Measurements from ENCODE around the gene PRRC2B. TPM values are rescaled to one million over a fixed set of nuclear protein-coding genes. Genes with fewer than 3 reads are reported as not detected.
"Not testable (repeated sequence)": the region's sequence is repeated elsewhere in the genome, so short reads cannot be mapped to it uniquely, and the experiment has no call there.

The PRRC2B gene
- total and polyA plus RNA-seq, 5 donors from 2014 or later, result 8.1 to 239 (median 10.0) TPM

GRCh38 chr9:131394464-131395156 lies 724 bp downstream of the PRRC2B start:
- H3K27ac Mint-ChIP-seq, result peak overlapping the region; percentile 96 to 97 (median 97)
- H3K9me3 Mint-ChIP-seq, result peaks cover 0 to 1% (median 0%) of the 10 kb centered on the region in 7 donors
- Histone ChIP-seq H3K4me3 (ENCODE audit: low read depth, low read length) (peak overlapping the region; percentile 88), H3K27me3 (ENCODE audit: control insufficient read depth, insufficient read depth, low read length) (no peaks in the 10 kb centered on the region), H3K27ac (ENCODE audit: insufficient read depth, low read length, poor library complexity, severe bottlenecking) (peak overlapping the region; percentile 88), H3K4me1 (ENCODE audit: control insufficient read depth, insufficient read depth, low read length, poor library complexity, severe bottlenecking) (peaks cover 58% of the 10 kb centered on the region), H3K36me3 (ENCODE audit: control insufficient read depth, insufficient read depth, low read length) (no peaks in the 10 kb centered on the region), H3K9me3 (ENCODE audit: control insufficient read depth in 2 of 2, low read length in 2 of 2) (no peaks in the 10 kb centered on the region)
- ATAC-seq (ENCODE audit: low read depth in 2 of 2), result peak; percentile 3 to 7
- H3K36me3 Mint-ChIP-seq, result no peaks in the 10 kb centered on the region
- peak; percentile 41 to 57 (median 55) for DNase-seq
- H3K4me3 Mint-ChIP-seq, result peak overlapping the region; percentile 92 to 95 (median 93)
- no peaks in the 10 kb centered on the region for H3K27me3 Mint-ChIP-seq
- peaks cover 23 to 57% (median 44%) of the 10 kb centered on the region in 4 donors for H3K4me1 Mint-ChIP-seq

GRCh38 chr9:131395157-131396098 lies 1.5 kb downstream of the PRRC2B start:
- peak overlapping the region; percentile 88 for H3K4me3 ChIP-seq (ENCODE audit: low read depth, low read length)
- Mint-ChIP-seq H3K9me3 (peaks cover 0 to 1% (median 0%) of the 10 kb centered on the region in 7 donors), H3K27ac (peak overlapping the region; percentile 96 to 97 (median 97)), H3K27me3 (no peaks in the 10 kb centered on the region), H3K4me3 (peak overlapping the region; percentile 92 to 95 (median 93)), H3K4me1 (peaks cover 27 to 65% (median 47%) of the 10 kb centered on the region in 4 donors), H3K36me3 (no peaks in the 10 kb centered on the region)
- H3K36me3 ChIP-seq (ENCODE audit: control insufficient read depth, insufficient read depth, low read length), result no peaks in the 10 kb centered on the region
- peak overlapping the region; percentile 88 for H3K27ac ChIP-seq (ENCODE audit: insufficient read depth, low read length, poor library complexity, severe bottlenecking)
- ATAC-seq (ENCODE audit: low read depth in 2 of 2) (peak; percentile 52 to 55), DNase-seq (peak; percentile 71 to 83 (median 72))
- no peaks in the 10 kb centered on the region for H3K9me3 ChIP-seq (ENCODE audit: control insufficient read depth in 2 of 2, low read length in 2 of 2)
- peaks cover 66% of the 10 kb centered on the region for H3K4me1 ChIP-seq (ENCODE audit: control insufficient read depth, insufficient read depth, low read length, poor library complexity, severe bottlenecking)
- H3K27me3 ChIP-seq (ENCODE audit: control insufficient read depth, insufficient read depth, low read length), result no peaks in the 10 kb centered on the region

GRCh38 chr9:131396099-131396479 lies 2.2 kb downstream of the PRRC2B start:
- H3K27me3 ChIP-seq (ENCODE audit: control insufficient read depth, insufficient read depth, low read length); H3K9me3 ChIP-seq (ENCODE audit: control insufficient read depth in 2 of 2, low read length in 2 of 2); H3K27me3 Mint-ChIP-seq; H3K9me3 Mint-ChIP-seq; H3K36me3 Mint-ChIP-seq; DNase-seq; H3K36me3 ChIP-seq (ENCODE audit: control insufficient read depth, insufficient read depth, low read length); ATAC-seq (ENCODE audit: low read depth in 2 of 2): not testable (repeated sequence)
- Mint-ChIP-seq H3K27ac (peak overlapping the region; percentile 96 to 97 (median 97)), H3K4me1 (peaks cover 27 to 72% (median 53%) of the 10 kb centered on the region in 4 donors), H3K4me3 (peak overlapping the region; percentile 92 to 95 (median 93))
- peak overlapping the region; percentile 88 for H3K4me3 ChIP-seq (ENCODE audit: low read depth, low read length)
- peaks cover 72% of the 10 kb centered on the region for H3K4me1 ChIP-seq (ENCODE audit: control insufficient read depth, insufficient read depth, low read length, poor library complexity, severe bottlenecking)
- peak overlapping the region; percentile 88 for H3K27ac ChIP-seq (ENCODE audit: insufficient read depth, low read length, poor library complexity, severe bottlenecking)

- no peaks in the 10 kb centered on the region for H3K36me3 Mint-ChIP-seq
- peaks cover 27 to 73% (median 55%) of the 10 kb centered on the region in 4 donors for H3K4me1 Mint-ChIP-seq
- peak overlapping the region; percentile 48 to 97 (median 96) for H3K27ac Mint-ChIP-seq
- no peak for ATAC-seq (ENCODE audit: low read depth in 2 of 2)
- H3K27me3 Mint-ChIP-seq, result no peaks in the 10 kb centered on the region
- no peak for DNase-seq
- peak overlapping the region; percentile 92 to 95 (median 93) for H3K4me3 Mint-ChIP-seq
- peaks cover 0 to 1% (median 0%) of the 10 kb centered on the region in 7 donors for H3K9me3 Mint-ChIP-seq
- peak overlapping the region; percentile 88 for H3K27ac ChIP-seq (ENCODE audit: insufficient read depth, low read length, poor library complexity, severe bottlenecking)
- peaks cover 73% of the 10 kb centered on the region for H3K4me1 ChIP-seq (ENCODE audit: control insufficient read depth, insufficient read depth, low read length, poor library complexity, severe bottlenecking)
- H3K36me3 ChIP-seq (ENCODE audit: control insufficient read depth, insufficient read depth, low read length), result no peaks in the 10 kb centered on the region
- peak overlapping the region; percentile 69 for H3K4me3 ChIP-seq (ENCODE audit: low read depth, low read length)
- no peaks in the 10 kb centered on the region for H3K27me3 ChIP-seq (ENCODE audit: control insufficient read depth, insufficient read depth, low read length)
- no peaks in the 10 kb centered on the region for H3K9me3 ChIP-seq (ENCODE audit: control insufficient read depth in 2 of 2, low read length in 2 of 2)
Observed at GRCh38 chr9:131396626-131397025, 2.7 kb downstream of the PRRC2B start.

GRCh38 chr9:131397100-131397790 lies 3.4 kb downstream of the PRRC2B start:
- no peak for DNase-seq
- Histone ChIP-seq H3K36me3 (ENCODE audit: control insufficient read depth, insufficient read depth, low read length) (no peaks in the 10 kb centered on the region), H3K9me3 (ENCODE audit: control insufficient read depth in 2 of 2, low read length in 2 of 2) (no peaks in the 10 kb centered on the region), H3K4me1 (ENCODE audit: control insufficient read depth, insufficient read depth, low read length, poor library complexity, severe bottlenecking) (peaks cover 80% of the 10 kb centered on the region), H3K27ac (ENCODE audit: insufficient read depth, low read length, poor library complexity, severe bottlenecking) (peak overlapping the region; percentile 88), H3K27me3 (ENCODE audit: control insufficient read depth, insufficient read depth, low read length) (no peaks in the 10 kb centered on the region), H3K4me3 (ENCODE audit: low read depth, low read length) (peak overlapping the region; percentile 69)
- Mint-ChIP-seq H3K27me3 (no peaks in the 10 kb centered on the region), H3K4me3 (peak overlapping the region; percentile 92 to 95 (median 93)), H3K4me1 (peaks cover 28 to 79% (median 58%) of the 10 kb centered on the region in 4 donors), H3K9me3 (peaks cover 0 to 1% (median 0%) of the 10 kb centered on the region in 7 donors), H3K36me3 (peaks cover 2% of the 10 kb centered on the region), H3K27ac (peak overlapping the region; percentile 48 to 97 (median 96))
- no peak for ATAC-seq (ENCODE audit: low read depth in 2 of 2)

GRCh38 chr9:131398204-131398603 lies 4.3 kb downstream of the PRRC2B start:
- Histone ChIP-seq H3K36me3 (ENCODE audit: control insufficient read depth, insufficient read depth, low read length) (peaks cover 5% of the 10 kb centered on the region), H3K27ac (ENCODE audit: insufficient read depth, low read length, poor library complexity, severe bottlenecking) (peak overlapping the region; percentile 88), H3K4me3 (ENCODE audit: low read depth, low read length) (peak overlapping the region; percentile 69), H3K9me3 (ENCODE audit: control insufficient read depth in 2 of 2, low read length in 2 of 2) (no peaks in the 10 kb centered on the region), H3K27me3 (ENCODE audit: control insufficient read depth, insufficient read depth, low read length) (no peaks in the 10 kb centered on the region), H3K4me1 (ENCODE audit: control insufficient read depth, insufficient read depth, low read length, poor library complexity, severe bottlenecking) (peaks cover 85% of the 10 kb centered on the region)
- peak; percentile 55 to 94 (median 77) for DNase-seq
- Mint-ChIP-seq H3K9me3 (peaks cover 0 to 1% (median 0%) of the 10 kb centered on the region in 7 donors), H3K36me3 (peaks cover 9% of the 10 kb centered on the region), H3K27me3 (no peaks in the 10 kb centered on the region), H3K27ac (peak overlapping the region; percentile 48 to 97 (median 93)), H3K4me1 (peaks cover 31 to 84% (median 63%) of the 10 kb centered on the region in 4 donors), H3K4me3 (peak overlapping the region; percentile 92 to 95 (median 93))
- peak; percentile 63 for ATAC-seq (ENCODE audit: low read depth in 2 of 2)

GRCh38 chr9:131399972-131400371 lies 6.1 kb downstream of the PRRC2B start:
- no peak for DNase-seq
- ATAC-seq (ENCODE audit: low read depth in 2 of 2), result no peak
- H3K36me3 Mint-ChIP-seq, result peaks cover 13% of the 10 kb centered on the region
- H3K27ac Mint-ChIP-seq, result peak overlapping the region in 2 of 3 donors; percentile 38 to 74
- Histone ChIP-seq H3K4me1 (ENCODE audit: control insufficient read depth, insufficient read depth, low read length, poor library complexity, severe bottlenecking) (peaks cover 93% of the 10 kb centered on the region), H3K27ac (ENCODE audit: insufficient read depth, low read length, poor library complexity, severe bottlenecking) (peak overlapping the region; percentile 24), H3K9me3 (ENCODE audit: control insufficient read depth in 2 of 2, low read length in 2 of 2) (no peaks in the 10 kb centered on the region), H3K36me3 (ENCODE audit: control insufficient read depth, insufficient read depth, low read length) (peaks cover 5% of the 10 kb centered on the region), H3K4me3 (ENCODE audit: low read depth, low read length) (peak overlapping the region; percentile 52), H3K27me3 (ENCODE audit: control insufficient read depth, insufficient read depth, low read length) (no peaks in the 10 kb centered on the region)
- H3K27me3 Mint-ChIP-seq, result no peaks in the 10 kb centered on the region
- H3K4me3 Mint-ChIP-seq, result peak overlapping the region in 3 of 4 donors; percentile 62 to 71 (median 67)
- peaks cover 0 to 1% (median 0%) of the 10 kb centered on the region in 7 donors for H3K9me3 Mint-ChIP-seq
- peaks cover 36 to 94% (median 66%) of the 10 kb centered on the region in 4 donors for H3K4me1 Mint-ChIP-seq

All from CD4-positive, CD25-positive, alpha-beta regulatory T cell (primary cell).